GM12874 (cell line): ENCODE measurements around the gene FDXR.

ENCODE experiments used
- CTCF ChIP-seq: IDR thresholded peaks from 2 replicates; pipeline ENCODE4 v1.5.1; 2011; ENCODE audit warnings: low read depth, mild to moderate bottlenecking, control low read depth, low read length, moderate library complexity; ENCODE audit not compliant: insufficient read depth

The FDXR gene

GRCh38 chr17:74861662-74862107 is 11.1 kb downstream of the FDXR start:
- no peak for TF ChIP-seq CTCF

GRCh38 chr17:74860872-74861661 is 11.7 kb downstream of the FDXR start:
- TF ChIP-seq CTCF: no peak

- no peak for TF ChIP-seq CTCF
These were observed 12.4 kb downstream of the FDXR start for GRCh38 chr17:74860229-74860871.

GRCh38 chr17:74859459-74860228 is 13.2 kb downstream of the FDXR start, which contains the start of gene GRIN2C:
GRIN2C (minus strand) TSS chr17:74859885; CDS start chr17:74855092, 4,793 bp downstream.
- no peak for TF ChIP-seq CTCF

GRCh38 chr17:74858672-74859458 is 13.9 kb downstream of the FDXR start:
- TF ChIP-seq CTCF: no peak

GRCh38 chr17:74857191-74857590 is 15.6 kb downstream of the FDXR start:
- TF ChIP-seq CTCF: no peak
